Neuronal stem cell (in vitro differentiated cells): ENCODE data around the gene UBA52.

Experiments used
- DNase-seq: peaks from one replicate; pipeline ENCODE4 v3.0.0-alpha.2; 2013; ENCODE audit warnings: low spot score
- H2AFZ ChIP-seq: one replicate; pipeline ENCODE4 v1.6.1; 2013; ENCODE audit warnings: mild to moderate bottlenecking, low read length, inconsistent platforms
- H2AK5ac ChIP-seq: 2 replicates; pipeline ENCODE4 v1.6.1; 2013; ENCODE audit warnings: low read depth, mild to moderate bottlenecking, inconsistent platforms, low read length, moderate library complexity, mixed read lengths
- H2BK120ac ChIP-seq: 2 replicates; pipeline ENCODE4 v1.6.1; 2013; ENCODE audit warnings: low read depth, mild to moderate bottlenecking, inconsistent platforms, low read length, moderate library complexity, mixed read lengths
- H2BK12ac ChIP-seq: one replicate; pipeline ENCODE4 v1.6.1; 2013; ENCODE audit warnings: low read length, inconsistent platforms
- H2BK15ac ChIP-seq: 2 replicates; pipeline ENCODE4 v1.6.1; 2013; ENCODE audit warnings: mild to moderate bottlenecking, low read length, inconsistent platforms, mixed read lengths
- H2BK5ac ChIP-seq: one replicate; pipeline ENCODE4 v1.6.1; 2013; ENCODE audit warnings: inconsistent platforms, mild to moderate bottlenecking, low read length, moderate library complexity
- H3K14ac ChIP-seq: one replicate; pipeline ENCODE4 v1.6.1; 2013; ENCODE audit warnings: low read length, inconsistent platforms
- H3K18ac ChIP-seq: 2 replicates; pipeline ENCODE4 v1.6.1; 2013; ENCODE audit warnings: low read length, inconsistent platforms
- H3K23ac ChIP-seq: 2 replicates; pipeline ENCODE4 v1.6.1; 2013; ENCODE audit warnings: low read depth, mild to moderate bottlenecking, mixed read lengths, low read length, inconsistent platforms; ENCODE audit not compliant: poor library complexity
- H3K27ac ChIP-seq: replicated peaks from 3 replicates; pipeline ENCODE4 v1.5.1; 2013; ENCODE audit warnings: low read length, inconsistent platforms
- H3K27me3 ChIP-seq, 3 experiments: 2 replicates each; pipeline ENCODE4 v1.6.1; 2013; ENCODE audit warnings: low read length in 3 of 3, mild to moderate bottlenecking in 2 of 3, inconsistent platforms in 1 of 3, low read depth in 1 of 3, mixed read lengths in 1 of 3, moderate library complexity in 1 of 3; ENCODE audit not compliant: control insufficient read depth in 3 of 3, insufficient read depth in 3 of 3
- H3K36me3 ChIP-seq, 2 donors: replicated peaks in 1 of 2; 2 replicates each; pipeline ENCODE4 v1.6.1; 2013; ENCODE audit warnings: low read length in 2 of 2; ENCODE audit not compliant: control insufficient read depth in 2 of 2, insufficient read depth in 2 of 2
- H3K4ac ChIP-seq: 2 replicates; pipeline ENCODE4 v1.6.1; 2013; ENCODE audit warnings: inconsistent platforms, mild to moderate bottlenecking, low read length, moderate library complexity
- H3K4me1 ChIP-seq, 2 donors: 1 replicate in 1 of 2; 2 replicates in 1 of 2; pipeline ENCODE4 v1.6.1; 2013; ENCODE audit warnings: low read length in 2 of 2, low read depth in 1 of 2; ENCODE audit not compliant: control insufficient read depth in 2 of 2, insufficient read depth in 1 of 2
- H3K4me2 ChIP-seq: one replicate; pipeline ENCODE4 v1.6.1; 2013; ENCODE audit warnings: mild to moderate bottlenecking, low read length, inconsistent platforms; ENCODE audit not compliant: insufficient read depth, poor library complexity, severe bottlenecking
- H3K4me3 ChIP-seq, 2 donors: 2 replicates each; pipeline ENCODE4 v1.5.1; 2013; ENCODE audit warnings: low read length in 2 of 2, mild to moderate bottlenecking in 2 of 2, inconsistent platforms in 1 of 2, moderate library complexity in 1 of 2
- H3K79me1 ChIP-seq: one replicate; pipeline ENCODE4 v1.6.1; 2013; ENCODE audit warnings: low read depth, mild to moderate bottlenecking, inconsistent platforms, low read length, moderate library complexity
- H3K9ac ChIP-seq: one replicate; pipeline ENCODE4 v1.6.1; 2013; ENCODE audit warnings: mild to moderate bottlenecking, low read depth, low read length, inconsistent platforms; ENCODE audit not compliant: poor library complexity
- H3K9me3 ChIP-seq, 2 donors: replicated peaks in 1 of 2; 2 replicates each; pipeline versions ENCODE3 to v1.6.1; 2013; ENCODE audit warnings: low read length in 2 of 2, mild to moderate bottlenecking in 2 of 2, inconsistent platforms in 1 of 2, low read depth in 1 of 2, mixed read lengths in 1 of 2, moderate library complexity in 1 of 2; ENCODE audit not compliant: control insufficient read depth in 2 of 2, insufficient read depth in 1 of 2
- H4K8ac ChIP-seq: one replicate; pipeline ENCODE4 v1.6.1; 2013; ENCODE audit warnings: low read depth, mild to moderate bottlenecking, inconsistent platforms, low read length, moderate library complexity
- H4K91ac ChIP-seq: one replicate; pipeline ENCODE4 v1.6.1; 2013; ENCODE audit warnings: low read length, low read depth, mild to moderate bottlenecking, inconsistent platforms; ENCODE audit not compliant: poor library complexity
- WGBS, 2 donors: extraction: QIAGEN DNeasy Blood & Tissue Kit; methylation state at CpG; one replicate each; pipeline ENCODE4 v1.1.7; 2013; ENCODE audit warnings: missing lambda C conversion rate in 2 of 2, mixed read lengths in 1 of 2; ENCODE audit not compliant: insufficient read length in 2 of 2, insufficient replicate concordance in 1 of 2; ENCODE audit errors: extremely low coverage in 2 of 2; 5-methylcytosine and 5-hydroxymethylcytosine counted together

Gene UBA52

GRCh38 chr19:18586306-18586705 is 14.6 kb downstream of the UBA52 start:
- Histone ChIP-seq H2BK5ac (no peak overlapping the region), H3K27ac (no peak overlapping the region), H3K4me1 (peaks cover 5 to 9% of the 10 kb centered on the region in 2 donors), H3K18ac (no peak overlapping the region), H3K4me2 (no peak overlapping the region), H3K4ac (no peak overlapping the region), H4K91ac (no peak overlapping the region), H4K8ac (no peak overlapping the region), H2BK15ac (no peak overlapping the region), H3K9me3 (no peaks in the 10 kb centered on the region), H2BK12ac (no peak overlapping the region), H3K14ac (no peak overlapping the region), H3K9ac (no peak overlapping the region), H3K27me3 (no peaks in the 10 kb centered on the region), H3K79me1 (peaks cover 2% of the 10 kb centered on the region), H2BK120ac (no peak overlapping the region), H3K4me3 (no peak overlapping the region), H2AK5ac (no peak overlapping the region), H2AFZ (no peak overlapping the region), H3K23ac (no peak overlapping the region), H3K36me3 (peaks cover 3 to 10% of the 10 kb centered on the region in 2 donors)
- no peak for DNase-seq
- no CpG with 5 or more reads among the region's 2 CpGs for WGBS, 2 donors

- H3K79me1 ChIP-seq: peaks cover 2% of the 10 kb centered on the region
- peak overlapping the region; percentile 54 for H2BK15ac ChIP-seq
- no peak for DNase-seq
- peak overlapping the region; percentile 98 for H2AFZ ChIP-seq
- WGBS, 2 donors: no CpG with 5 or more reads among the region's 12 CpGs
- H3K27me3 ChIP-seq: no peaks in the 10 kb centered on the region
- H3K9ac ChIP-seq: no peak overlapping the region
- H2BK5ac ChIP-seq: peak overlapping the region; percentile 71
- H3K4me2 ChIP-seq: no peak overlapping the region
- no peak overlapping the region for H3K27ac ChIP-seq
- H3K18ac ChIP-seq: peak overlapping the region; percentile 2
- H2BK120ac ChIP-seq: no peak overlapping the region
- no peak overlapping the region for H3K4me3 ChIP-seq
- no peak overlapping the region for H3K23ac ChIP-seq
- H2AK5ac ChIP-seq: peak overlapping the region; percentile 3
- H4K91ac ChIP-seq: no peak overlapping the region
- H3K4ac ChIP-seq: no peak overlapping the region
- H2BK12ac ChIP-seq: no peak overlapping the region
- no peak overlapping the region for H4K8ac ChIP-seq
- H3K14ac ChIP-seq: no peak overlapping the region
- peaks cover 3 to 13% of the 10 kb centered on the region in 2 donors for H3K36me3 ChIP-seq
- H3K9me3 ChIP-seq: no peaks in the 10 kb centered on the region
- H3K4me1 ChIP-seq: peaks cover 5 to 9% of the 10 kb centered on the region in 2 donors
Observed at GRCh38 chr19:18587561-18587960, 15.9 kb downstream of the UBA52 start.

GRCh38 chr19:18587962-18588610 is 16.4 kb downstream of the UBA52 start:
- peak overlapping the region; percentile 71 for H2BK5ac ChIP-seq
- no CpG with 5 or more reads among the region's 16 CpGs for WGBS, 2 donors
- peak overlapping the region; percentile 1 for H3K14ac ChIP-seq
- H3K4me2 ChIP-seq: peak overlapping the region; percentile 99
- peak overlapping the region; percentile 100 for H3K23ac ChIP-seq
- H3K79me1 ChIP-seq: peaks cover 2% of the 10 kb centered on the region
- H3K9me3 ChIP-seq: no peaks in the 10 kb centered on the region
- H3K18ac ChIP-seq: peak overlapping the region; percentile 20
- no peak for DNase-seq
- no peak overlapping the region for H4K91ac ChIP-seq
- peaks cover 5 to 9% of the 10 kb centered on the region in 2 donors for H3K4me1 ChIP-seq
- peak overlapping the region; percentile 25 for H2AK5ac ChIP-seq
- H3K27me3 ChIP-seq: no peaks in the 10 kb centered on the region
- H2BK12ac ChIP-seq: no peak overlapping the region
- H3K4ac ChIP-seq: no peak overlapping the region
- H4K8ac ChIP-seq: no peak overlapping the region
- H2BK120ac ChIP-seq: no peak overlapping the region
- H3K9ac ChIP-seq: peak overlapping the region; percentile 24
- H2BK15ac ChIP-seq: peak overlapping the region; percentile 54
- H3K36me3 ChIP-seq: peaks cover 3 to 13% of the 10 kb centered on the region in 2 donors
- peak overlapping the region; percentile 84 to 92 for H3K4me3 ChIP-seq
- H3K27ac ChIP-seq: peak overlapping the region; percentile 24
- peak overlapping the region; percentile 98 for H2AFZ ChIP-seq

GRCh38 chr19:18588611-18589379 is 17.1 kb downstream of the UBA52 start, which contains the start of gene REX1BD:
TSS of gene REX1BD (plus strand) at chr19:18588798. CDS start at chr19:18588802, 4 bp downstream.
- Histone ChIP-seq H3K4me3 (peak within 1 kb of the TSS; percentile 84 to 92), H3K9me3 (no peaks in the 10 kb centered on the region), H3K4me1 (peaks cover 8 to 9% of the 10 kb centered on the region in 2 donors), H3K36me3 (peaks cover 3 to 13% of the 10 kb centered on the region in 2 donors), H3K4me2 (peak within 1 kb of the TSS; percentile 99), H3K27ac (peak within 1 kb of the TSS; percentile 91), H3K27me3 (peaks cover 0 to 5% (median 0%) of the 10 kb centered on the region in 3 experiments), H3K9ac (peak within 1 kb of the TSS; percentile 96), H4K8ac (peak within 1 kb of the TSS; percentile 65), H2BK5ac (peak within 1 kb of the TSS; percentile 78), H2AK5ac (peak within 1 kb of the TSS; percentile 91), H4K91ac (no peak within 1 kb of the TSS), H3K18ac (peak within 1 kb of the TSS; percentile 98), H3K14ac (peak within 1 kb of the TSS; percentile 94), H3K79me1 (peaks cover 4% of the 10 kb centered on the region), H2AFZ (peak within 1 kb of the TSS; percentile 98), H3K23ac (peak within 1 kb of the TSS; percentile 100), H3K4ac (peak within 1 kb of the TSS; percentile 95), H2BK15ac (peak within 1 kb of the TSS; percentile 90), H2BK12ac (peak within 1 kb of the TSS; percentile 58), H2BK120ac (no peak within 1 kb of the TSS)
- peak; percentile 84 for DNase-seq
- WGBS, 2 donors: no CpG with 5 or more reads among the region's 72 CpGs
